Measurements from ENCODE around the gene DTNB.

The DTNB gene

GRCh38 chr2:25379535-25379934, 293.8 kb downstream of the DTNB start:
- DNase-seq = peak; percentile 49

- peak; percentile 53 for DNase-seq
Observed at GRCh38 chr2:25378731-25379490, 294.5 kb downstream of the DTNB start.

- DNase-seq = peak; percentile 52
Observed at GRCh38 chr2:25377822-25378421, 295.5 kb downstream of the DTNB start.

GRCh38 chr2:25376750-25377621, 296.4 kb downstream of the DTNB start:
- peak; percentile 98 for DNase-seq

- DNase-seq = peak; percentile 60
Observed at GRCh38 chr2:25375989-25376545, 297.3 kb downstream of the DTNB start.

- peak; percentile 57 for DNase-seq
Observed at GRCh38 chr2:25375371-25375988, 297.9 kb downstream of the DTNB start.

GRCh38 chr2:25374827-25375226, 298.6 kb downstream of the DTNB start:
- DNase-seq = peak; percentile 45

GRCh38 chr2:25374411-25374810, 299.0 kb downstream of the DTNB start:
- DNase-seq = no peak

- peak; percentile 51 for DNase-seq
Observed at GRCh38 chr2:25373269-25373981, 300.0 kb downstream of the DTNB start.

GRCh38 chr2:25372405-25373268, 300.7 kb downstream of the DTNB start:
- peak; percentile 41 for DNase-seq

- peak; percentile 47 for DNase-seq
Observed at GRCh38 chr2:25371253-25372241, 301.8 kb downstream of the DTNB start.

GRCh38 chr2:25369876-25370275, 303.5 kb downstream of the DTNB start:
- peak; percentile 35 for DNase-seq

- DNase-seq = no peak
Observed at GRCh38 chr2:25369439-25369838, 303.9 kb downstream of the DTNB start.

GRCh38 chr2:25368660-25369059, 304.7 kb downstream of the DTNB start:
- DNase-seq = no peak

- DNase-seq = no peak
Observed at GRCh38 chr2:25367296-25367695, 306.1 kb downstream of the DTNB start.

- DNase-seq = no peak
Observed at GRCh38 chr2:25366629-25367028, 306.7 kb downstream of the DTNB start.

- DNase-seq = no peak
Observed at GRCh38 chr2:25365241-25365640, 308.1 kb downstream of the DTNB start.

GRCh38 chr2:25363733-25364132, 309.6 kb downstream of the DTNB start:
- no peak for DNase-seq

GRCh38 chr2:25362434-25363145, 310.8 kb downstream of the DTNB start:
- peak; percentile 77 for DNase-seq

Measured in activated CD8-positive, alpha-beta memory T cell treated with anti-CD3 and anti-CD28 coated beads, Interleukin-2, amount 50 U/mL, for 48 hours (primary cell).